ENCODE results near the gene CCDC88C.

CCDC88C gene

GRCh38 chr14:91306547-91306946 is 111.1 kb downstream of the CCDC88C start:
- DNase-seq (ENCODE audit: low read depth): no peak

GRCh38 chr14:91305650-91306431 is 111.8 kb downstream of the CCDC88C start:
- DNase-seq (ENCODE audit: low read depth): no peak

- no peak for DNase-seq (ENCODE audit: low read depth)
These were observed 113.7 kb downstream of the CCDC88C start for GRCh38 chr14:91303924-91304229.

GRCh38 chr14:91303091-91303923 is 114.3 kb downstream of the CCDC88C start:
- no peak for DNase-seq (ENCODE audit: low read depth)

GRCh38 chr14:91302391-91302790 is 115.2 kb downstream of the CCDC88C start:
- no peak for DNase-seq (ENCODE audit: low read depth)

GRCh38 chr14:91300957-91301356 is 116.7 kb downstream of the CCDC88C start:
- DNase-seq (ENCODE audit: low read depth): no peak

GRCh38 chr14:91300283-91300895 is 117.2 kb downstream of the CCDC88C start:
- no peak for DNase-seq (ENCODE audit: low read depth)

GRCh38 chr14:91299121-91300115 is 118.2 kb downstream of the CCDC88C start:
- DNase-seq (ENCODE audit: low read depth): no peak

GRCh38 chr14:91298576-91298975 is 119.0 kb downstream of the CCDC88C start:
- DNase-seq (ENCODE audit: low read depth): no peak

- no peak for DNase-seq (ENCODE audit: low read depth)
These were observed 120.4 kb downstream of the CCDC88C start for GRCh38 chr14:91297081-91297711.

- DNase-seq (ENCODE audit: low read depth): no peak
These were observed 121.5 kb downstream of the CCDC88C start for GRCh38 chr14:91295851-91296796.

GRCh38 chr14:91295276-91295845 is 122.3 kb downstream of the CCDC88C start:
- DNase-seq (ENCODE audit: low read depth): no peak

GRCh38 chr14:91294153-91294552 is 123.5 kb downstream of the CCDC88C start:
- DNase-seq (ENCODE audit: low read depth): no peak

GRCh38 chr14:91293281-91293680 is 124.3 kb downstream of the CCDC88C start:
- no peak for DNase-seq (ENCODE audit: low read depth)

GRCh38 chr14:91292491-91292890 is 125.1 kb downstream of the CCDC88C start:
- DNase-seq (ENCODE audit: low read depth): no peak

- DNase-seq (ENCODE audit: low read depth): no peak
These were observed 125.7 kb downstream of the CCDC88C start for GRCh38 chr14:91291786-91292405.

GRCh38 chr14:91290986-91291385 is 126.6 kb downstream of the CCDC88C start:
- DNase-seq (ENCODE audit: low read depth): no peak

GRCh38 chr14:91289464-91289863 is 128.2 kb downstream of the CCDC88C start:
- no peak for DNase-seq (ENCODE audit: low read depth)

GRCh38 chr14:91288876-91289275 is 128.7 kb downstream of the CCDC88C start:
- DNase-seq (ENCODE audit: low read depth): no peak
